H1 (cell line): ENCODE data around the gene SMS. TPM values are rescaled to one million over a fixed set of nuclear protein-coding genes. Genes with fewer than 3 reads are reported as not detected.

ENCODE experiments used
- CTCF ChIA-PET: fragments of 300-600 bp; sonication (Branson Sonifier 250); formaldehyde crosslinking; loops from one replicate; lab custom pipeline; 2021; ENCODE audit not compliant: partially characterized antibody; lab: Charles Lee
- POLR2A ChIA-PET: fragments of 300-600 bp; sonication (Branson Sonifier 250); formaldehyde crosslinking; loops from one replicate; lab custom pipeline; 2021; ENCODE audit warnings: inconsistent platforms; ENCODE audit not compliant: partially characterized antibody; lab: Charles Lee
- DNase-seq, 2 experiments: peaks; one replicate each; pipeline versions ENCODE4 v3.0.0 to v3.0.0-alpha.2; 2010 to 2022; ENCODE audit warnings: low spot score in 2 of 2, low read depth in 1 of 2, mixed read lengths in 1 of 2
- FAIRE-seq: peaks from 2 replicates; lab custom pipeline; 2011; peaks lifted over from hg19 to GRCh38; lab: Jason Lieb, UNC
- H2AFZ ChIP-seq: 2 replicates; pipeline ENCODE4 v1.8.1; 2012; ENCODE audit warnings: low read length, inconsistent platforms
- H2AK5ac ChIP-seq: 2 replicates; pipeline ENCODE4 v1.6.1; 2013; ENCODE audit warnings: low read depth, low read length
- H2BK120ac ChIP-seq: replicated peaks from 2 replicates; pipeline ENCODE3; 2013; ENCODE audit warnings: low read depth, low read length, inconsistent platforms
- H2BK12ac ChIP-seq: 2 replicates; pipeline ENCODE4 v1.6.1; 2013; ENCODE audit warnings: low read depth, low read length
- H2BK15ac ChIP-seq: 2 replicates; pipeline ENCODE4 v1.6.1; 2013; ENCODE audit warnings: low read length
- H2BK20ac ChIP-seq: 2 replicates; pipeline ENCODE4 v1.6.1; 2013; ENCODE audit warnings: low read length
- H2BK5ac ChIP-seq: 2 replicates; pipeline ENCODE4 v1.6.1; 2013; ENCODE audit warnings: low read depth, low read length
- H3K14ac ChIP-seq: 2 replicates; pipeline ENCODE4 v1.6.1; 2013; ENCODE audit warnings: inconsistent platforms; ENCODE audit not compliant: insufficient read length
- H3K18ac ChIP-seq: 2 replicates; pipeline ENCODE4 v1.6.1; 2013; ENCODE audit warnings: low read length; ENCODE audit errors: extremely low read depth
- H3K23ac ChIP-seq: 2 replicates; pipeline ENCODE4 v1.6.1; 2013; ENCODE audit warnings: inconsistent platforms; ENCODE audit not compliant: insufficient read length
- H3K23me2 ChIP-seq: 2 replicates; pipeline ENCODE4 v1.6.1; 2013; ENCODE audit warnings: low read depth, low read length
- H3K27ac ChIP-seq: 2 replicates; pipeline ENCODE4 v1.6.1; 2011; ENCODE audit warnings: low read depth, low read length, inconsistent platforms
- H3K27me3 ChIP-seq, 4 experiments: replicated peaks in 1 of 4; 1 replicate in 1 of 4; 2 replicates in 3 of 4; pipeline versions ENCODE4 v1.6.1 to v1.8.1; 2011 to 2013; ENCODE audit warnings: low read length in 3 of 4, mild to moderate bottlenecking in 3 of 4, inconsistent platforms in 2 of 4, mixed read lengths in 2 of 4, moderate library complexity in 1 of 4; ENCODE audit not compliant: control insufficient read depth in 3 of 4, insufficient read depth in 3 of 4; ENCODE audit errors: extremely low read depth in 1 of 4
- H3K36me3 ChIP-seq, 4 experiments: 2 replicates each; pipeline versions ENCODE4 v1.6.1 to v1.8.1; 2011 to 2013; ENCODE audit warnings: mild to moderate bottlenecking in 4 of 4, low read length in 3 of 4, moderate library complexity in 2 of 4, control low read depth in 1 of 4, inconsistent platforms in 1 of 4; ENCODE audit not compliant: insufficient read depth in 4 of 4, control insufficient read depth in 2 of 4
- H3K4ac ChIP-seq: replicated peaks from 2 replicates; pipeline ENCODE3; 2013; ENCODE audit warnings: low read length, low read depth, mixed read lengths, inconsistent platforms; ENCODE audit not compliant: insufficient read length
- H3K4me1 ChIP-seq, 4 experiments: replicated peaks in 1 of 4; 1 replicate in 1 of 4; 2 replicates in 3 of 4; pipeline versions ENCODE4 v1.6.1 to v1.8.1; 2011 to 2013; ENCODE audit warnings: low read length in 3 of 4, inconsistent platforms in 2 of 4, mixed read lengths in 1 of 4; ENCODE audit not compliant: insufficient read depth in 4 of 4, control insufficient read depth in 3 of 4
- H3K4me2 ChIP-seq, 2 experiments: 2 replicates each; pipeline versions ENCODE4 v1.6.1 to v1.8.1; 2011 to 2013; ENCODE audit warnings: low read depth in 2 of 2, low read length in 2 of 2, control low read depth in 1 of 2, inconsistent platforms in 1 of 2, mild to moderate bottlenecking in 1 of 2; ENCODE audit not compliant: insufficient read depth in 1 of 2
- H3K4me3 ChIP-seq, 4 experiments: fragments of 200-600, 300-600 bp in 1 of 4; sonication (generic), shearing (Covaris generic), sonication (Bioruptor Twin) in 1 of 4; 2 replicates each; pipeline versions ENCODE4 v1.5.1 to v1.8.1; 2011 to 2016; ENCODE audit warnings: low read length in 4 of 4, low read depth in 3 of 4, control low read depth in 2 of 4, inconsistent platforms in 2 of 4, mild to moderate bottlenecking in 2 of 4, mixed read lengths in 1 of 4, moderate library complexity in 1 of 4; ENCODE audit not compliant: insufficient read depth in 2 of 4; ENCODE audit errors: extremely low read depth in 1 of 4
- H3K56ac ChIP-seq: replicated peaks from 2 replicates; pipeline ENCODE3; 2013; ENCODE audit warnings: low read depth, mild to moderate bottlenecking, mixed read lengths, low read length, inconsistent platforms; ENCODE audit not compliant: insufficient read length
- H3K79me1 ChIP-seq: 2 replicates; pipeline ENCODE4 v1.6.1; 2013; ENCODE audit warnings: low read depth, low read length, control low read depth
- H3K79me2 ChIP-seq, 2 experiments: 2 replicates each; pipeline versions ENCODE4 v1.6.1 to v1.8.1; 2012 to 2013; ENCODE audit warnings: low read length in 2 of 2, mild to moderate bottlenecking in 2 of 2, inconsistent platforms in 1 of 2; ENCODE audit not compliant: insufficient read depth in 2 of 2, control insufficient read depth in 1 of 2
- H3K9ac ChIP-seq, 4 experiments: replicated peaks in 1 of 4; 1 replicate in 1 of 4; 2 replicates in 3 of 4; pipeline versions ENCODE4 v1.6.1 to v1.8.1; 2011 to 2013; ENCODE audit warnings: low read depth in 3 of 4, low read length in 3 of 4, control low read depth in 2 of 4, mild to moderate bottlenecking in 2 of 4, moderate library complexity in 2 of 4, inconsistent platforms in 1 of 4; ENCODE audit errors: extremely low read depth in 1 of 4
- H3K9me3 ChIP-seq, 2 experiments: 2 replicates each; pipeline versions ENCODE4 v1.6.1 to v1.8.1; 2012 to 2013; ENCODE audit warnings: mild to moderate bottlenecking in 2 of 2, moderate library complexity in 2 of 2, control low read depth in 1 of 2, inconsistent platforms in 1 of 2, low read depth in 1 of 2, low read length in 1 of 2, mixed read lengths in 1 of 2; ENCODE audit not compliant: insufficient read depth in 2 of 2
- H4K20me1 ChIP-seq, 2 experiments: replicated peaks in 1 of 2; 2 replicates each; pipeline versions ENCODE3 to v1.8.1; 2011 to 2013; ENCODE audit warnings: inconsistent platforms in 2 of 2, low read length in 2 of 2, mild to moderate bottlenecking in 1 of 2; ENCODE audit not compliant: insufficient read depth in 2 of 2, control insufficient read depth in 1 of 2
- H4K5ac ChIP-seq: 2 replicates; pipeline ENCODE4 v1.6.1; 2013; ENCODE audit warnings: low read length, low read depth, mixed read lengths, inconsistent platforms; ENCODE audit not compliant: insufficient read length
- H4K8ac ChIP-seq: 2 replicates; pipeline ENCODE4 v1.8.0; 2013; ENCODE audit warnings: mild to moderate bottlenecking, moderate library complexity, low read length, inconsistent platforms; ENCODE audit not compliant: insufficient read depth; ENCODE audit errors: extremely low read depth
- H4K91ac ChIP-seq: replicated peaks from 2 replicates; pipeline ENCODE3; 2013; ENCODE audit warnings: low read length, mixed read lengths, inconsistent platforms; ENCODE audit not compliant: insufficient read length
- CEBPB ChIP-seq: IDR thresholded peaks from 2 replicates; pipeline ENCODE4 v1.6.1; 2012; ENCODE audit warnings: low read depth, low read length
- POU5F1 ChIP-seq: IDR thresholded peaks from 2 replicates; pipeline ENCODE4 v1.6.1; 2011; ENCODE audit warnings: low read depth, mild to moderate bottlenecking, low read length, moderate library complexity
- RXRA ChIP-seq: IDR thresholded peaks from 2 replicates; pipeline ENCODE4 v1.6.1; 2011; ENCODE audit warnings: low read depth, mild to moderate bottlenecking, low read length, moderate library complexity; ENCODE audit not compliant: insufficient read depth
- SP1 ChIP-seq: IDR thresholded peaks from 2 replicates; pipeline ENCODE4 v1.6.1; 2011; ENCODE audit warnings: low read depth, low read length
- WGBS, 2 experiments: shearing (Covaris generic) in 1 of 2; methylation state at CpG; one replicate each; pipeline versions ENCODE4 v1.1.6 to v1.1.7; 2013 to 2015; ENCODE audit warnings: low lambda C conversion rate in 2 of 2, mixed read lengths in 2 of 2, inconsistent platforms in 1 of 2, low coverage in 1 of 2, missing lambda C conversion rate in 1 of 2; ENCODE audit not compliant: insufficient replicate concordance in 2 of 2, insufficient coverage in 1 of 2, insufficient read length in 1 of 2; ENCODE audit errors: extremely low coverage in 1 of 2, missing lambda C conversion rate in 1 of 2; 5-methylcytosine and 5-hydroxymethylcytosine counted together
- polyA plus RNA-seq, 7 experiments: library from polyadenylated mRNA; depleted of rRNA in 3 of 7; stranded (reverse) in 5 of 7; unstranded in 2 of 7; fragments of >200 nt in 5 of 7; fragments of 200-250 nt in 2 of 7; gene quantifications; 1 replicate in 5 of 7; 2 replicates in 1 of 7; 4 replicates in 1 of 7; pipeline versions ENCODE4 v1.2.1 to v1.2.3, GENCODE V29; 2011 to 2013; ENCODE audit warnings: missing spikeins in 2 of 7, mixed read lengths in 2 of 7
- total RNA-seq: library from RNA; stranded (reverse); fragmentation: NEBNext Ultra II Directional; extraction: Animal tissue kit (Norgen Biotek cat#: 25700); gene quantifications from 2 replicates; pipeline ENCODE4 v1.2.1, GENCODE V29; 2021

The SMS gene
- total and polyA plus RNA-seq, 2 of the 8 experiments (the other 6 are each of a cell fraction or from before 2014, with no cell fraction given) = 66.3 to 256 TPM

DNA sequence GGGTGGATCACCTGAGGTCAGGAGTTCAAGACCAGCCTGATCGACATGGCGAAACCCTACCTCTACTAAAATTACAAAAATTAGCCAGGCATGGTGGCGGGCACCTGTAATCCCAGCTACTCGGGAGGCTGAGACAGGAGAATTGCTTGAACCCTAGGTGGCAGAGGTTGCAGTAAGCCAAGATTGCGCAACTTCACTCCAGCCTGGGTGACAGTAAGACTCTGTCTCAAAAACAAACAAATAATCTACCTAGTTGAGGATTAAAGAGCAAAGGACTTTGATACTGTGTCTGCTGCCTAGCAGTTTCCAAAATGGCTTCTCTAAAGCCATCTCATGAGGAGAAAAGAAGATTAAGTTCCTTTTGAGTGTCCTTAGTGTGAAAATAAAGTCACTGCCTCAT is 37.8 kb downstream of the SMS start:
- Histone ChIP-seq H2AFZ (no peak overlapping the region), H3K4me2 (no peak overlapping the region), H3K27ac (no peak overlapping the region), H3K23me2 (no peaks in the 10 kb centered on the region), H2BK20ac (no peak overlapping the region), H3K9ac (no peak overlapping the region), H2BK15ac (no peak overlapping the region), H4K5ac (no peak overlapping the region), H3K27me3 (no peaks in the 10 kb centered on the region), H3K4ac (no peak overlapping the region), H3K4me1 (no peaks in the 10 kb centered on the region), H3K18ac (no peak overlapping the region), H2BK120ac (no peak overlapping the region), H4K20me1 (no peaks in the 10 kb centered on the region), H2BK12ac (no peak overlapping the region), H3K79me2 (no peaks in the 10 kb centered on the region; a peak in 1 of 4 replicates), H3K9me3 (no peaks in the 10 kb centered on the region), H3K14ac (no peak overlapping the region), H2AK5ac (no peak overlapping the region), H2BK5ac (no peak overlapping the region), H4K8ac (no peak overlapping the region), H3K79me1 (no peaks in the 10 kb centered on the region), H3K4me3 (no peak overlapping the region), H3K23ac (no peak overlapping the region), H3K36me3 (peaks cover 2 to 50% (median 28%) of the 10 kb centered on the region in 4 experiments; a peak in 7 of 8 replicates), H4K91ac (no peak overlapping the region), H3K56ac (no peak overlapping the region)
- WGBS, 2 experiments = 90% methylated on average over 4 of the region's 5 CpGs; no CpG with 5 or more reads in 1 of the 2 experiments
- CTCF ChIA-PET = interaction anchor here (0.7 kb wide), 2 partner anchors 36 to 1482 kb away, joined by 3 to 4 read pairs; no protein-coding TSS in a partner anchor
- peak; percentile 74; the same call in 1 of the 2 replicates for TF ChIP-seq CEBPB
- TF ChIP-seq RXRA = no peak
- TF ChIP-seq POU5F1 = no peak
- no peak for TF ChIP-seq SP1
- DNase-seq = no peak
- FAIRE-seq = no peak
- POLR2A ChIA-PET = no interaction called here
